Hepatocyte (in vitro differentiated cells): Measurements from ENCODE around the gene TRPV2. TPM values are rescaled to one million over a fixed set of nuclear protein-coding genes. Genes with fewer than 3 reads are reported as not detected.

Experiments used
- DNase-seq: peaks from one replicate; pipeline ENCODE4 v3.0.0-alpha.2; 2016; ENCODE audit warnings: low spot score
- H2AFZ ChIP-seq: fragments of 200-600 bp; sonication (generic); 2 replicates; pipeline ENCODE4 v1.6.0; 2016; ENCODE audit warnings: antibody characterized with exemption, mild to moderate bottlenecking
- H3K27ac ChIP-seq: fragments of 200-600 bp; sonication (generic); 2 replicates; pipeline ENCODE4 v1.5.1; 2016; ENCODE audit warnings: mild to moderate bottlenecking
- H3K27me3 ChIP-seq: fragments of 200-600 bp; sonication (generic); 2 replicates; pipeline ENCODE4 v1.6.1; 2016
- H3K36me3 ChIP-seq: fragments of 200-600 bp; sonication (generic); replicated peaks from 2 replicates; pipeline ENCODE4 v1.5.1; 2016; ENCODE audit warnings: low read depth; ENCODE audit not compliant: insufficient read depth
- H3K4me1 ChIP-seq: fragments of 200-600 bp; sonication (generic); 2 replicates; pipeline ENCODE4 v1.5.1; 2016; ENCODE audit warnings: mild to moderate bottlenecking, moderate library complexity; ENCODE audit not compliant: insufficient read depth
- H3K4me2 ChIP-seq: fragments of 200-600 bp; sonication (generic); 2 replicates; pipeline ENCODE4 v1.6.0; 2016
- H3K4me3 ChIP-seq: fragments of 200-600 bp; sonication (generic); 2 replicates; pipeline ENCODE4 v1.5.1; 2016; ENCODE audit warnings: mild to moderate bottlenecking
- H3K79me2 ChIP-seq: fragments of 200-600 bp; sonication (generic); 2 replicates; pipeline ENCODE4 v1.6.0; 2017; ENCODE audit warnings: mild to moderate bottlenecking
- H3K9me2 ChIP-seq: fragments of 200-600 bp; sonication (generic); replicated peaks from 2 replicates; pipeline ENCODE4 v1.6.0; 2017; ENCODE audit warnings: mild to moderate bottlenecking; ENCODE audit not compliant: insufficient read depth
- H3K9me3 ChIP-seq: fragments of 200-600 bp; sonication (generic); 2 replicates; pipeline ENCODE4 v1.5.1; 2016; ENCODE audit warnings: low read depth, mild to moderate bottlenecking
- H4K20me1 ChIP-seq: fragments of 200-600 bp; sonication (generic); 2 replicates; pipeline ENCODE4 v1.6.0; 2016; ENCODE audit warnings: mild to moderate bottlenecking; ENCODE audit not compliant: insufficient read depth, poor library complexity, severe bottlenecking
- EZH2 ChIP-seq: fragments of 200-600 bp; sonication (generic); IDR thresholded peaks from 2 replicates; pipeline ENCODE4 v1.6.1; 2016; ENCODE audit warnings: antibody characterized with exemption, mild to moderate bottlenecking, borderline replicate concordance
- EZH2phosphoT487 ChIP-seq: fragments of 200-600 bp; sonication (generic); IDR thresholded peaks from one replicate; pipeline ENCODE4 v1.6.1; 2018; ENCODE audit warnings: antibody characterized with exemption, mild to moderate bottlenecking, low read depth, moderate library complexity; ENCODE audit not compliant: unreplicated experiment, severe bottlenecking
- WGBS: methylation state at CpG from one replicate; pipeline ENCODE4 v1.1.6; 2016; ENCODE audit warnings: low lambda C conversion rate; ENCODE audit errors: missing lambda C conversion rate; 5-methylcytosine and 5-hydroxymethylcytosine counted together
- polyA plus RNA-seq: library from polyadenylated mRNA; unstranded; fragments of >200 nt; fragmentation: Nextera tagmentation; extraction: Ambion mirVana; gene quantifications from 2 replicates; pipeline ENCODE4 v1.2.1, GENCODE V29; 2016
- total RNA-seq: library from RNA; depleted of rRNA; stranded (reverse); fragments of >200 nt; gene quantifications from 2 replicates; pipeline ENCODE4 v1.2.3, GENCODE V29; 2014
- TF ChIP-seq, protein P1 (sequence below): fragments of 200-600 bp; sonication (generic); IDR thresholded peaks from 2 replicates; pipeline ENCODE4 v1.5.1; 2016; ENCODE audit warnings: antibody characterized with exemption, mild to moderate bottlenecking; ENCODE audit not compliant: poor library complexity

The TRPV2 gene
- total and polyA plus RNA-seq, 2 experiments from 2014 or later = 7.7 to 10.1 TPM

- TF ChIP-seq EZH2 = no peak
- TF ChIP-seq, protein P1, sequence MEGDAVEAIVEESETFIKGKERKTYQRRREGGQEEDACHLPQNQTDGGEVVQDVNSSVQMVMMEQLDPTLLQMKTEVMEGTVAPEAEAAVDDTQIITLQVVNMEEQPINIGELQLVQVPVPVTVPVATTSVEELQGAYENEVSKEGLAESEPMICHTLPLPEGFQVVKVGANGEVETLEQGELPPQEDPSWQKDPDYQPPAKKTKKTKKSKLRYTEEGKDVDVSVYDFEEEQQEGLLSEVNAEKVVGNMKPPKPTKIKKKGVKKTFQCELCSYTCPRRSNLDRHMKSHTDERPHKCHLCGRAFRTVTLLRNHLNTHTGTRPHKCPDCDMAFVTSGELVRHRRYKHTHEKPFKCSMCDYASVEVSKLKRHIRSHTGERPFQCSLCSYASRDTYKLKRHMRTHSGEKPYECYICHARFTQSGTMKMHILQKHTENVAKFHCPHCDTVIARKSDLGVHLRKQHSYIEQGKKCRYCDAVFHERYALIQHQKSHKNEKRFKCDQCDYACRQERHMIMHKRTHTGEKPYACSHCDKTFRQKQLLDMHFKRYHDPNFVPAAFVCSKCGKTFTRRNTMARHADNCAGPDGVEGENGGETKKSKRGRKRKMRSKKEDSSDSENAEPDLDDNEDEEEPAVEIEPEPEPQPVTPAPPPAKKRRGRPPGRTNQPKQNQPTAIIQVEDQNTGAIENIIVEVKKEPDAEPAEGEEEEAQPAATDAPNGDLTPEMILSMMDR = no peak
- no peak for TF ChIP-seq EZH2phosphoT487
- H4K20me1 ChIP-seq = no peaks in the 10 kb centered on the region
- DNase-seq = no peak
Observed at GRCh38 chr17:16429083-16429482, 13.7 kb downstream of the TRPV2 start.

GRCh38 chr17:16430650-16431049 lies 15.3 kb downstream of the TRPV2 start:
- Histone ChIP-seq H3K79me2 (no peaks in the 10 kb centered on the region), H3K36me3 (no peaks in the 10 kb centered on the region), H3K9me3 (no peaks in the 10 kb centered on the region), H3K4me3 (no peak overlapping the region), H4K20me1 (no peaks in the 10 kb centered on the region), H2AFZ (no peak overlapping the region), H3K27ac (no peak overlapping the region), H3K27me3 (no peaks in the 10 kb centered on the region), H3K4me1 (no peaks in the 10 kb centered on the region), H3K4me2 (no peak overlapping the region), H3K9me2 (no peaks in the 10 kb centered on the region)
- no peak for DNase-seq
- TF ChIP-seq, protein P1 = no peak
- no peak for TF ChIP-seq EZH2
- TF ChIP-seq EZH2phosphoT487 = no peak
- WGBS = 76% methylated on average over 6 of the region's 6 CpGs

More at GRCh38 chr17:16429083-16429482, 13.7 kb downstream of the TRPV2 start:
- Histone ChIP-seq H3K4me1 (no peaks in the 10 kb centered on the region), H3K79me2 (no peaks in the 10 kb centered on the region), H3K9me3 (no peaks in the 10 kb centered on the region), H3K27ac (no peak overlapping the region), H2AFZ (no peak overlapping the region), H3K4me3 (no peak overlapping the region), H3K4me2 (no peak overlapping the region), H3K36me3 (no peaks in the 10 kb centered on the region), H3K9me2 (no peaks in the 10 kb centered on the region), H3K27me3 (no peaks in the 10 kb centered on the region)
- WGBS = 93% methylated on average over 9 of the region's 9 CpGs

- Histone ChIP-seq H3K4me2 (no peak overlapping the region), H3K4me3 (no peak overlapping the region), H3K79me2 (no peaks in the 10 kb centered on the region), H3K9me2 (no peaks in the 10 kb centered on the region), H3K27me3 (no peaks in the 10 kb centered on the region), H2AFZ (no peak overlapping the region), H3K27ac (no peak overlapping the region), H3K4me1 (no peaks in the 10 kb centered on the region), H3K36me3 (no peaks in the 10 kb centered on the region), H4K20me1 (no peaks in the 10 kb centered on the region), H3K9me3 (no peaks in the 10 kb centered on the region)
- no peak for DNase-seq
- WGBS = 94% methylated on average over 15 of the region's 15 CpGs
- TF ChIP-seq EZH2phosphoT487 (no peak), EZH2 (no peak)
- TF ChIP-seq, protein P1 = no peak
Observed at GRCh38 chr17:16432017-16432416, 16.6 kb downstream of the TRPV2 start.

- peaks cover 4% of the 10 kb centered on the region for H3K4me1 ChIP-seq
- H4K20me1 ChIP-seq = no peaks in the 10 kb centered on the region
- H3K9me2 ChIP-seq = no peaks in the 10 kb centered on the region
- H3K9me3 ChIP-seq = no peaks in the 10 kb centered on the region
- 86% methylated on average over 4 of the region's 5 CpGs for WGBS
- H3K4me2 ChIP-seq = no peak overlapping the region
- peak; percentile 4 for DNase-seq
- H3K27ac ChIP-seq = no peak overlapping the region
- no peak overlapping the region for H3K4me3 ChIP-seq
- TF ChIP-seq, protein P1 = no peak
- TF ChIP-seq EZH2 (no peak), EZH2phosphoT487 (no peak)
- no peak overlapping the region for H2AFZ ChIP-seq
- no peaks in the 10 kb centered on the region for H3K27me3 ChIP-seq
- no peaks in the 10 kb centered on the region for H3K36me3 ChIP-seq
- H3K79me2 ChIP-seq = no peaks in the 10 kb centered on the region
Observed at GRCh38 chr17:16433514-16433913, 18.1 kb downstream of the TRPV2 start.
